Stimulated activated CD4-positive, alpha-beta T cell treated with anti-CD3 and anti-CD28 coated beads, Interleukin-12 subunit alpha, Interleukin-12 subunit beta, amount 100 ng/mL, for 24 hours (primary cell): ENCODE measurements around the gene RBM19.
"Not testable (repeated sequence)": the region's sequence is repeated elsewhere in the genome, so short reads cannot be mapped to it uniquely, and the experiment has no call there.

Source experiments
- DNase-seq, 2 experiments: peaks; one replicate each; pipeline ENCODE4 v3.0.0-alpha.2; 2020; ENCODE audit warnings: low read depth in 2 of 2

The RBM19 gene

DNA sequence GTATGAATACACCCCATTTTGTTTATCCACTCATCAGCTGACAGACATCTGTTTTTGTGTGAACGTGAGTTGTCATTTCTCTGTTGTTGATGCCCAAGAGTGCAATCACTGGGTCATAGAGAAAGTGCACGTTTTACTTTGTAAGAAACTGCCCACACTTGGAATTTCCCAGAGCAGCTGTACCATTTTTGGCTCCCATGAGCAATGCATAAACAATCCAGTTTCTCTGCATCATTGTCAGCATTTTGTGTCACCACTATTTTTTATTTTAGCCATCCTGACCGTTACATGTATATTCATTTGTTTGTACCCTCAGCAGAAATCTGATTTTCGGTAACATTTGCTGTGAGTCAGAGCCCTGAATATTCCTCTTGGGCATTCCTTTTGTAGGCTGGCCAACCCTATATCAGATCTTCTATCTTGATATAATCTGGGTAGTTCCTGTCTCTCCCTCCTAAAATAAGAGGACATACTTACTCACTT lies 62.7 kb downstream of the RBM19 start:
- DNase-seq: no peak

- not testable (repeated sequence) for DNase-seq
Measured at GRCh38 chr12:113901319-113901718, 64.8 kb downstream of the RBM19 start.

DNA sequence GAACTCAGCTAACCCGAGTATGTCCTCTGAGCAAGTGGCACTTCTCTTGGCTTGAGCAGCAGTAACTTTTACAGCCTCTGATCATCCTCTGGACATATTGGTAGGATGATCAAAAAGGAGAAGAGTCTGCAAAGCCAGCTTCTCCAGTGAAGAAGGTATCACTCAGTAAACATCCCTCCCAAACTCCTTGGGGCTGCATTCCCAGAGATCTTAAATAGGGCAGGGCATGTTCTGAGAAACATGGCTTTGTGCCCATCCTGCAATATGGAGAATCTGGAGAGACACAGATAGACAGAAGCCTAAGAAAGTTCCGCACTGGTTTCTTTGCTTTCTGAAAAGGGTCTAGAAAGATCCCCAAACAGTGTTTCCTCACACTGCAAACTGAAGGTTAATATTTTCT lies 65.4 kb downstream of the RBM19 start:
- DNase-seq: no peak

DNA sequence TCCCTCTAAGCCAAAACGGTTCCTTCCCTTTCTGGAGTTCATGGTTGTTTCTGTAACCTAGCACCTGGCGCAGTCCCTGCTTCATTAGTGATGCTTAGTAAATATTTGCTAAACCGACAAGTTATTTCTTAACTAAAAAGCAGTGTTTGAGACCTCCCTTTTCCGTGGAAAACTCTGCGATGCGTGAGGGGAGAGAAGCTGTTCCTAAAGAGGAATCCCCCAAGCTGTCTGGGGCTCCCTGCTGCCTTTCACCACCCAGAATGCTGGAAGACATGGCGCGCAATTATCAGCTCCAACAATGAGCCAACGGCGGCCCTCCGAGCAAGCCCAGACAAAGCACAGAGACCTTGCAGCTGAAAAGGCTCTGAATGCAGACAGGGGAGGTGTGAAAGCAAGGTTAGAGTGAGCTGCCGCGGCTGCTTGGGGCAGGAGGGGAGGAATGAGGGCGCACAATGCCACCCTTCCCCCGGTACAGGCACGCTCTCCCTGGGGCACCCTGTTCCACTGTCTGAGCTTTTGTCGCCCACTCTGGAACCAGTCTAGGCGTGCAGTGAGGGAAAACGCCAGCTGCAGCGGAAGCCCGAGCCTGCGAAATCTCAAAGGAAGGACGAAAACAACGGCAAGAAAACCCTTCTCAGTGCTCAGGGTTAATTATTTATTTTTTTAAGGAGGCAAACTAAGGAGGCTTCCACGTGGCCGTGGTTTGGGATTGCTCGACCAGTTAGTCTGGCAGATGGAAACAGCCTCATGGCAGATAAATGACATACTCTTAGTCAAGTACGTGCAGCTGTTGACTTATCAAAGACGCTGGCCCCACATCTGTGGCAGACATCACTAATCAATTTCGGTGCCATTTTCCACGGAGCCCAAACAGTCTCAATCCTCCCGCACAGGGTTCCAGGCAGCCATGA lies 66.3 kb downstream of the RBM19 start:
- DNase-seq: no peak

DNA sequence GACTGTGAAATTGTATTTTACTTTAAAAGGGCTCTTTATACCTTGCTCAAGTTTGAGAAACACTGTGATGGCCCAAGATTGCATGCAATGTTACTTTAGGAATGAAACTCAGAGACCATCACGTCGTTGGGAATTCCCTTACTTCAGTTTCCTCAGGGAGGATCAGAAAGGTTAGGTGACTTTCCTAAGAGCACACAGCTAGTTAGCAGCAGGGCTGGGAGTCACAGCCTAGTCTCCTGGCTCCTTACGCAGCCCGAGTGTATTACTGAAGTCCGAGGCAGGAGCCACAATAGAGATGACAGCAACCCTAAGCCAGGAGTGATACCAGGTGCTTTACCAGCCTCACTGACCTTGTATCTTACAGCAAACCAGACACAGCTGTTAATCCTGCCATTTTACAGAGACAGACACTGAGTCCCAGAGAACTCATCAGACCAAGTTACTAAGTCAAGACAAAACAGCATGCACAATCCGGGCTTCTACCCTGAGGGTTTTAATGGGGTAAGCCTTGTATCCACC lies 67.0 kb downstream of the RBM19 start:
- no peak for DNase-seq

GRCh38 chr12:113898466-113898865 lies 67.7 kb downstream of the RBM19 start:
- DNase-seq: no peak

GRCh38 chr12:113897406-113897805 lies 68.7 kb downstream of the RBM19 start:
- DNase-seq: no peak

DNA sequence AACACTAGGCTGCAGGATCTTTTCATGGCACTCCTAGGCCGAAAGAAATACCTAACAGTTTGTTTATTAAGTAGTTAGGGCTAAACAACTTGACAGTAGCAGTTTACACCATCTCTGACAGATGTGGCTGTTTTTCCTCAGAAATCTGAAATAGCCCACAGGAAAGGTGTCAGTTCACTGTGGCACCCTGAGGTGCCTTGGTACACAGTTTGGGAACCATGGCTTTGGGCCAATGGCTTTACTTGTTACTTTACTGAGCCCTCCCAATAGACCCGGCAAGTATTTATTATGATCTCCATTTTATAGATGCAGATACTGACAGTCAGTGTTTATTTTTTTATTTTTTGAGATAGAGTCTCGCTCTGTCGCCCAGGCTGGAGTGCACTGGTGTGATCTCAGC lies 69.3 kb downstream of the RBM19 start:
- no peak for DNase-seq

DNA sequence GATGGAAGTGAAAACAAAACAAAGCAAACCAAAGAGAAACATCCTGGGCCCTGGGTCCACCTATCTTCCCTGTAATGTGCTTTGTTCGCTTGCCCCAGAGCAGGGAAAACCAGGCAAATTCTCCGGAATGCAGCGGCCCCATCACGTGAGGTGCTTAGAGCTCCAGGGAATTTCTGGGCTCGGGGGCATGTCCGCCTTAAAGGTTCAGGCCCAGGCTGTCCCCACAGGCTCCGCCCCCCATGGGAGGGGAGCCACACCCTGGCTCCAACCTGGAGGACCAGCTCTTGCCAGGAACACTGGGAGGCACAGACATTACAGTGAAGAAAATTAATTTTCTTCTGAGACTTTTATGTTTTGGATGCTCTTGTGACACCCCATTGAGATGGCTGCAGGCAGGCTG lies 69.9 kb downstream of the RBM19 start:
- DNase-seq: no peak

- no peak for DNase-seq
Measured at GRCh38 chr12:113895176-113895575, 70.9 kb downstream of the RBM19 start.

GRCh38 chr12:113894697-113895096 lies 71.4 kb downstream of the RBM19 start:
- DNase-seq: no peak

- no peak for DNase-seq
Measured at GRCh38 chr12:113893221-113893620, 72.9 kb downstream of the RBM19 start.

GRCh38 chr12:113892556-113892955 lies 73.6 kb downstream of the RBM19 start:
- no peak for DNase-seq

GRCh38 chr12:113891739-113892520 lies 74.2 kb downstream of the RBM19 start:
- DNase-seq: no peak

DNA sequence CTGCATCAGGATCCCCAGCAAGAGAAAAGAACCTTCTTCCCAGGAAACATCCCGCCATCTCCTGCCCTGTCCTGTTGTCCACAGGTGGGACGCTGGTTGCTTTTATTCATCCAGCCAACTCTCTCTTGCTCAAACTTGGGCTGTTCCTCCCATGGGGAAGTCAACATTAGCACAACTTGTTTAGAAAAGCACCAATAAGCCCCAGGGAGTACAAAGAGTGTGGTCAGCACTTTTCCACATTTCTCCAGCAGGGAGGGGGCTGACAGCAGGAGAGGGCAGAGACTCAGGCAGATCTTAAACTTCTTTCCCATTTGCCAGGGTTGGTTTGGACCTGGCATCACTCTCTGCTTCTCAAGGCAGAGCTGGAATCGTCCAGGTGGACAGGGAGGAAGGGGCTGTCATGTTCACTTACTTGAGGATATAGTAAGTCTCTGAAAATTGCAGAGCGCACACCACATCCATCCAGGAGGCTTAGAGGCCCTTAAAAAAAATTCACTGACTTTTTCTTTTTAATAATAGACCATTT lies 74.9 kb downstream of the RBM19 start:
- DNase-seq: no peak

- no peak for DNase-seq
Measured at GRCh38 chr12:113889891-113890581, 76.1 kb downstream of the RBM19 start.

- no peak for DNase-seq
Measured at GRCh38 chr12:113889076-113889475, 77.0 kb downstream of the RBM19 start.

GRCh38 chr12:113888435-113888834 lies 77.7 kb downstream of the RBM19 start:
- DNase-seq: no peak

GRCh38 chr12:113887906-113888305 lies 78.2 kb downstream of the RBM19 start:
- DNase-seq: no peak

- no peak for DNase-seq
Measured at GRCh38 chr12:113886721-113887120, 79.4 kb downstream of the RBM19 start.

GRCh38 chr12:113884392-113884791 lies 81.7 kb downstream of the RBM19 start:
- DNase-seq: no peak

DNA sequence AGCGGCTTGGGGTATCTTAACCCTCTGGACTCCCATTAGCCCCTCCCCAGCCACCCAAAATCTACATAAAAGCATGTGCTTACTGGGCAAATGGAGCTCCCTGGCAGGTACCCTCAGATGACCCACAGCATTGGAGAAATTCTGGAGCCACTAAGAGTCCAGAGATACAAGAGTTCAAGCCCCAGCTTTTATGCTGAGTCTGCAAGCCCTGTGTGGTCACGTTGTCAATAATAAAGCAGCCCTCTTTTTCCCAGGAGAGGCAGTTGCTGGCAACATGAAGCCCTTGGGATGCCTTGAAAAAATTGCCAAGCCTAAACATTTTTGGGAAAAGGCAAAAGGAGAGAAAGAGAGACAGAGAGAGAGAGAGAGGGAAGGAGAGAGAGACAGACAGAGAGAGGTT lies 83.4 kb downstream of the RBM19 start:
- DNase-seq: no peak
